AG20443 (cell line): ENCODE results near the gene SPG21.

Source experiments
- DNase-seq: peaks from one replicate; pipeline ENCODE4 v3.0.0; 2012; ENCODE audit warnings: low spot score, mixed read lengths

The SPG21 gene

DNA sequence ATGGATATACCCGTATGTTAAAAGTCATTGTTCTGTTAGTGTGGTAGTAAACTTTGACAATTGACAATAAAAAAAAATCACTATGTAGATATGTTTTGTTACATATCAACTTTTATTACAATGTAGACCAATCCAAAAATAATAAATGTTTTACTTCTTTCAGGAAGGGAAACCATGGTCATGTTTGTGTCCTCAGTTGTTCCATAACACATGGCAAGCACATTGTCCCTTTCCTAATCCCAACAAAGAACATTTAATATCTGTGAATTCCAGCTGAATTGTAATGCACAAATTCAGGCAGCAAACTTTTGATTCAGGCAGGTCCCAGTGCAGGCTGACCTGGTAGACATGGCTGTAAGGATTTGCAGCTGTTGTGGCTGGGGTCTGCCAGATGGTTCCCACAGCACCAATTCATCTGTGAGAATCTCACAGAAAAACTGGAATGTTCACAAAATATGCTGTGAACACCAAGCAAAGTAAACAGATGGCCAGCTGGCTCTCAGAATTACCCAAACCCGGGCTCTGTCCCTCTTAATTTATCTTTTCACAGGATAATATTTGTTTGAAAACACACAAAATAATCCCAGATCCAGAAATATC, 1.9 kb upstream of the SPG21 start:
- DNase-seq, result no peak

DNA sequence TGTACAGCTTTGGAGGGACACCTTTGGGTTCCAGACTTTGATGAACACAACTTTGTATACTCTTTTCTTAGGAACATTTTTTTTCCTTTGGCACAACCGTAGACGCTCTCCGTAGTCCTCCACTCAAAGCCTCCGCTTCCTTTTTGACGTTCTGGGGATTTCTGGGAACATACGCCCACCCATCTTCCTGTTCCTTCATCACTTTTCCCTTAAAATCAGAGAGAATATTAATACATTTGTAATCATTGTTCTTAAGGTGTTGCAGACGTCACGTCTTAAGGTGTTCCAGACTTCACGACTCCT, 405 bp upstream of the SPG21 start:
- no peak for DNase-seq

- no peak for DNase-seq
Measured at GRCh38 chr15:64987136-64987535, 2.6 kb downstream of the SPG21 start.

- DNase-seq, result peak; percentile 35
Measured at GRCh38 chr15:64985366-64986033, 4.2 kb downstream of the SPG21 start.

GRCh38 chr15:64982472-64982871, 7.2 kb downstream of the SPG21 start:
- no peak for DNase-seq

DNA sequence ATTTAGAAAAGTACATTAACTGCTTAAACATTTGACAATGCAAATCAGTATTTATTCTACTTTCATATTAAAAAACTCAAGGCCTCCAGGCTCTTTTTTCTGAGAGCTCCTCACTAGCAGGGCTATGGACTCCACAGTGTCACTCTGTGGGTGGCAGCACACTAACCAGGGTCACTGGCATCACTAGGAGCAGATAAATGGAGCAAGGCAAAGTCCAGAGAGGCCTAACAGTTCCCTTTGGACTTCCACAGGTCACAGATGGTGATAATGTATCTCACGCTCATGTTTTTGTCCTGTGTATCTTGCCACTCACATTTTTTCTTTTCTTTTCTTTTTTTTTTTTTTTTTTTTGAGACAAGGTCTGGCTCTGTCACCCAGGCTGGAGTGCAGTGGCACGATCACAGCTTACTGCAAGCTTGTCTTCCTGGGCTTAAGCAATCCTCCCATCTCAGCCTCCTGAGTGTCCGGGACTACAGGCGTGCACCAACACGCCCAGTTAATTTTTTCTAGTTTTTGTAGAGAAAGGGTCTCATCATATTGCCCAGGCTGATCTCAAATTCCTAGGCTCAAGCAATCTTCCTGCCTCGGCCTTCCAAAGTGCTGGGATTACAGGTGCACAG, 7.8 kb downstream of the SPG21 start:
- DNase-seq, result no peak

DNA sequence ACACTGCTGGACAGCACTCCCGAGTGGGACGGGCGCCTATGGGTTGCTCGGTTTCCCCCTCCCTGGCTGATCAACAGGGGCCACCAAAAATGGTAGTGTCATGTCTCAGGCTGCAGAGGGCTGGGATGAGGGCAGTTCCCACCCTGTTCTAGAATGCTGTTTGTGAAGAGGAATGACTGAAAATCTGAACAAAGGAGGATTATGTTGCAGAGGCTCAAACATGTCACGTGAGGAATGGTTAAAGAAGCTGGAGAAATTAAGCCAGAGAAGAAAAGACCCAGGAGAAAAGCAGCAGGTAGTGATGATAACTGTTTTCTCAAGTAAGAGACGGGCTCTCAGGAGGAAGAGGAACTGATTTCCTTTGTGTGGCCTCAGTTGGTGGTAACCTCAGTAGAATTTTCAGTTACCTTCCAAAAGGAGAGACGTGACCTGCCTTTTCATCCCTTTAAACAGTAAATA, 10.4 kb downstream of the SPG21 start:
- no peak for DNase-seq

GRCh38 chr15:64975390-64975789, 14.3 kb downstream of the SPG21 start:
- no peak for DNase-seq

DNA sequence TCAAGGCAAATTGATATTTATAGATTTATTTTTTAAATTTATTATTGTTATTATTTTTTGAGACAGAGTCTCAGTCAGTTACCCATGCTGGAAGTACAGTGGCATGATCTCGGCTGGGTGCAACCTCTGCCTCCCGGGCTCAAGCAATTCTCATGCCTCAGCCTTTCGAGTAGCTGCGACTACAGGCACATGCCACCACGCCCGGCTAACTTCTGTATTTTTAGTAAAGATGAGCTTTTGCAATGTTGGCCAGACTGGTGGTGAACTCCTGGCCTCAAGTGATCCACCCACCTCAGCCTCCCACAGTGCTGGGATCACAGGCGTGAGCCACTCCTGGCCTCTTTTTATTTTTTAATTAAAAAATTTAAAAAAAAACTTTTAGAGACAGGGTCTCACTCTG, 19.0 kb downstream of the SPG21 start:
- no peak for DNase-seq

- no peak for DNase-seq
Measured at GRCh38 chr15:64969401-64969800, 20.3 kb downstream of the SPG21 start.

DNA sequence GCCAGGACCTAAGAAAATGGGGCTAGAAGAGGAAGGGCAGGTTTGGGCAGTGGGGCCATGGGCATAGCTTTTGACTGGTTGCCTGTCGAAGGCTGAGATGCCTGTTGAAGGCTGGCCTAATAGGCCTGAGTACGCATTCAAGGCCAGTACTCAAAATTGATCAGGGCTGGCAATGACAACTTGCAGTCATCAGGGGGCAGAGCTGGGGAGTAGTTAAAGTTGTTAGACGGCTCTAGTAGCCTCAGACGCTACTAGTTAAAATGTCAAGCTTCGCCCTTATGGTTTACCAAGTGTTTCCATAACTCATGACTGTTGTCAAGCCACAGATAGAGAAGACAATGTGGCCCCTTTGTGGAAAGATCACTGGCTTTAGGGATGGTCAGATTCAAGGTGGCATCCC, 28.7 kb downstream of the SPG21 start:
- DNase-seq, result no peak

DNA sequence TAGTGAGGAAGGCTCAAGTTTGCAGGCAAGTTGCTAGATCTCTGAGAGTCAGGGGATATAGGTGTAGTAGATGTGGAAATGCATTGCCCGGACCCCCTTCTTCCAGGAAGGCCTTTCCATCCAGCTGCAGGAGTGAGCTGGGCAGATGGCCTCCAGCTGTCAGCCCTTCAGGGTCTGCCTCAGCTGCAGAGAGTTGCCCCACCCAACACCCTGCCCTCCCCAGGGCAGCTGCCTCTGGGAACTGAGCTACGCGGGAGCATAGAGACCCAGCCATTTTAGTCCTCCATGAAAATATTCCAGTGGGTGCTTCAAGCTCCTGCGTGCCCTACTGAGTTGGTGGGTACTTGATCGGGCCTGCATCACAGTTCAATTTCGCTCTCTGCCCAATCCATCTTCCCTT, 29.6 kb downstream of the SPG21 start:
- DNase-seq, result no peak

DNA sequence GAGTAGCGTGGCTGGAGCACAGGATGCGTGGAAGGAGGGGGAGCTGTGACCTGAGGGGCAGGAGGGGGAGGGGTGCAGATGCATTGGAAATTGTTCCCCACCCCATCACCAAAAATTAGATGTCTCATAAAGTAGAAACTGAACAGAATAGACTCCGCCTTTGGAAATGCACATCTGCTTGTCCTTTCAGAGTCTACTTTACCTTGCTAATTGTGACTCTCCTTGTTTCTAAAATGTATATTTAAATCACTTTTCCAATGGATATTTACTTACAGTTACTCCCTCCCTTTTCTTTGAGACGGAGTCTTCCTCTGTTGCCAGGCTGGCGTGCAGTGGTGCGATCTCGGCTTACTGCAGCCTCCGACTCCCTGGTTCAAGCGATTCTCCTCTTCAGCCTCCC, 30.6 kb downstream of the SPG21 start:
- no peak for DNase-seq

DNA sequence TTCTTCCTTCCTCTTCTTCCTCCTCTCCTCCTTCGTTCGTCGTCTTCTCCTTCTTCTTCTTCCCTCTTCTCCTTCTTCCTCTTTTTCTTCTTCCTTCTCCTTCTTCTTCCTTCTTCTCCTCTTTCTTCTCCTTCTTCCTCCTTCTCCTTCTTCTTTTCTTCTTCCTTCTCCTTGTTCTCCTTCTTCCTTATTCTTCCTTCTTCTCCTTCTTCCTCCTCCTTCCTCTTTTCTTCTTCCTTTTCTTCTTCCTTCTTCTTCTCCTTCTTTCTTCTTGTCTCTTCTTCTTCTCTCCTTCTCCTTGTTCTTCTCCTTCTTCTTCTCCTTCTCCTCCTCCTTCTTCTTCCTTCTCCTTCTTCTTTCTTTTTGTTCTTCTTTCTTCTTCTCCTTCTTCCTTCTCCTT, 35.3 kb downstream of the SPG21 start:
- no peak for DNase-seq

- DNase-seq, result no peak
Measured at GRCh38 chr15:64951777-64952418, 37.8 kb downstream of the SPG21 start.

DNA sequence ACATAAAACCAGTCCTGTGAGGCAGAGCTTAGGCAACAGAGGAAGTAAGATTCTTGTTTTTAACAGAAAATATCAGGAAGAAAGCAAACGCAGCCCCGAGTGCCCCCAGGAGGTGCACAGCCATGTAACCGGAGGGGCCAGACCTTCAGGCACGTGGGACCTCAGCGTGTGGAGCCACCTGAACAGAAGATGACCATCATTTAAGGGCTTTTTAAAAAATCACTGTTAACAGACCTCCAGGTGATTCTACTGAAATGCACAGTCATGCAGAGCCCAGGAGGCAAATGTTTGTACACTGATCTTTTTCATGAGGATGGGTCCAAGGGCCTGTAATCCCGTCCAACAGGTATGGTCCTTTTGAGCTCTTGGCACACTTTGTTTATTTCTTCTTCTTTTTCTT, 38.8 kb downstream of the SPG21 start:
- no peak for DNase-seq

DNA sequence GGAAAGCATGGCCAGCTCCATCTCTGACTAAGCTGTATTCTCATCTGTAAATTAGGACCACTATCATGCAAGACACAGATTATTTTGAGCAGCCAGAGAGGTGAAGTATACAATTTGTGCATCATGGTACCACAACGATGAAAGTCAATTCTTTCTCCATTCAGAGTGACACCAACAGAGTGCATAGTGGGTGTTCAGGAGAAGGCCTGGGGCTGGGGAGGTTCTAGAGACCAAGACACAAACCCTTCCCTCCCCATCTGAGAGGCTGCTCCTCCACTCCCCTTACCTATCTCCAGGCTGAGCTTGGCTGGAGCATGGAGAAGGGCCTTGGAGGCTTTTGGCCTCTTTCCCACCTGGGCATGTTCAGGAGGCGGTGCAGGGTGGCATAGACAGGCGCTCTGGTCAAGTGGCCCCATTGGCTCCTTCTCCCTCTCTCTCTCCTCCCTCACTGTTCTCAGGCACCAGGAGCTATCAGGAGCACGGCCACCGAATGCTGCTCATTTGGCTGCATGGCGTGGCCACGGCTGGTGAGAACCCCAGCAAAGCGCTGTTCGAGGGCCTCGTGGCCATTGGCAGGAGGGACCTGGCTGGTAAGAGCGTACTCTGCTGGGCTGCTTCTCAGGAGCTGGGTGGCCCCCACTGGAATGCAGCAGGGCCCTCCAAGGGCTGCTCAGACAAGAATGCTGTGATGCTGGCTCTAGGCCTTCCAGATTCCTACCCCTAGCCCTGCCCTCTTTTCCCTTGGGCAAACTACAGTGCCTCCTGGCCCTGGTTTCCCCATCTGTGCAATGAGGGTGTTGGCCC, 40.1 kb downstream of the SPG21 start:
- DNase-seq, result no peak

DNA sequence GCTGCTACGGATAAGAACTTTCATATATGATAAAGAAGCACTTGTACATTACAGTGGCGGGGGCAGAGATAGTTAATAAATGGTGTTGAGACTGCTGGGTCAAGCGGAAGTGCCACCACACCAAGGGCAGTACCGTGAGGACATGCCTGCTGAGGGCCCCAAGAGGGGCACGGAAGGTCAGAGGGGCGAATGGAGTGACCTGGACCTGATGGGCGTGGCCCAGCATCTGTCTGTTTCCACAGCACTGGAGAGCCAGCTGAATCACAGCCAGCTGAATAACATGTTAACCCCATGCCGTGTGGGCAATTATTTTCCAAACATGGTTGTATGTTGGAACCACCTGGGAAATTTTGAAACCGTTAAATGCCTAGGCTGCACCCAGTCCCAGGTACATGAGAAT, 40.8 kb downstream of the SPG21 start:
- no peak for DNase-seq

GRCh38 chr15:64947211-64947610, 42.5 kb downstream of the SPG21 start:
- no peak for DNase-seq

GRCh38 chr15:64944961-64945360, 44.8 kb downstream of the SPG21 start:
- DNase-seq, result no peak

DNA sequence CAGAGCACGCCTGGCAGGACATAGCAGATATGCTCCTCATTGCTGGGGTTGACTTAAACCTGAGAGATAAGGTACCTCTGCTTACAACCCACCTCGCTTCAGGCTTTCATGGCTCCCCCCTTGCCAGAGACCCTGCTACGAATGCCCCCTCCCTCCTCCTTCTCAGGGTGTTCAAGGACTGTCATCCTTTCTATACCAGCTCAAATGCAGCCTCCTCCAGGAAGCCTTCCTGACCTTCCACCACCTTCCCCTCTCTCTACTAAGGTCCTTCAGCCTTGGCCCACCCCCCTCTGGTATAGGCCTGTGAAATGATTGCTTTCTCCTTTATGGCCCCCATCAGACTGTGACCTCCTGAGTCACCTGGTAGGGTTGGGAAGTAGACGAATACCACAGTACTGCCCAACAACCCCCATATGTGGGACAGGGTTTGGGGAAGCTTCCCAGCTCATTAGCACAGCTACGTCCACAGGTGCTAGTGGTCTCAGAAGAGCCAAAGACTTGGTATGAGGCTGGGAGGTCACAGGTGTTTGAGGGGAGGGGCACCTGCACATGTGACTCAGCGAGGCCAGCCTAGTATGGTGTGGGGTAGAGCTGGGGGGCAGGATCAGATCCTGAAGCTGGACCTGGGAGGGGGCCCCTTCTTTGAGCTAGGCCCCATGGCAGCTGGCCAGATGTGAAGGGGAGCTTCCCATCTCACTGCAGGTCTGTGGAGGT, 46.0 kb downstream of the SPG21 start:
- no peak for DNase-seq

DNA sequence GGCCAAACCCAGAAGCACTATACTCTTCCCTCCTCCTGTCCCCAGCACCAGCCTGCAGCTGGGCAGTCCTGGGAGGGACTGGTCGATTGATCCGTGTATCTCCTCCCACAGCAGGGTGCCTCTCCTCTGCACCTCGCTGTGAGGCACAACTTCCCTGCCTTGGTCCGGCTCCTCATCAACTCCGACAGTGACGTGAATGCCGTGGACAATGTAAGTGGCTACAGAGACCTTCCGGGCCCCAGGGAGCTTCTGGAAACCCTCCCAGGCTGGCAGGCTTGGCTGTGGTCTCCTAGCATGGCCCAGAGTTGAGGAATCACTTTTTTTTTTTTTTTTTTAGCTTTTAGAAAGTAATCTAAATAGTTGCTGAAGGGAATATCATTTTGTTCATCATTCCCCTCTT, 47.4 kb downstream of the SPG21 start:
- no peak for DNase-seq
